ENCODE data around the gene APOL2. TPM values are rescaled to one million over a fixed set of nuclear protein-coding genes. Genes with fewer than 3 reads are reported as not detected.
"Not testable (repeated sequence)": the region's sequence is repeated elsewhere in the genome, so short reads cannot be mapped to it uniquely, and the experiment has no call there.

APOL2 gene
- total RNA-seq, 1 donor from 2014 or later = 60.9 TPM

GRCh38 chr22:36244522-36245391 is 5.4 kb upstream of the APOL2 start:
- DNase-seq (ENCODE audit: low read depth, low spot score) = no peak

- DNase-seq (ENCODE audit: low read depth, low spot score) = no peak
These were observed 4.7 kb upstream of the APOL2 start for GRCh38 chr22:36243986-36244385.

GRCh38 chr22:36239150-36239400 is 252 bp downstream of the APOL2 start:
- no peak for DNase-seq (ENCODE audit: low read depth, low spot score)

GRCh38 chr22:36238373-36239149 is 766 bp downstream of the APOL2 start:
- DNase-seq (ENCODE audit: low read depth, low spot score) = no peak

- DNase-seq (ENCODE audit: low read depth, low spot score) = no peak
These were observed 1.6 kb downstream of the APOL2 start for GRCh38 chr22:36237462-36238372.

- no peak for DNase-seq (ENCODE audit: low read depth, low spot score)
These were observed 2.7 kb downstream of the APOL2 start for GRCh38 chr22:36236388-36237319.

GRCh38 chr22:36235585-36235984 is 3.7 kb downstream of the APOL2 start:
- DNase-seq (ENCODE audit: low read depth, low spot score) = no peak

- DNase-seq (ENCODE audit: low read depth, low spot score) = no peak
These were observed 4.4 kb downstream of the APOL2 start for GRCh38 chr22:36234919-36235318.

GRCh38 chr22:36234213-36234612 is 5.1 kb downstream of the APOL2 start:
- DNase-seq (ENCODE audit: low read depth, low spot score) = no peak

- no peak for DNase-seq (ENCODE audit: low read depth, low spot score)
These were observed 5.5 kb downstream of the APOL2 start for GRCh38 chr22:36233796-36234195.

GRCh38 chr22:36232715-36233401 is 6.5 kb downstream of the APOL2 start:
- no peak for DNase-seq (ENCODE audit: low read depth, low spot score)

- DNase-seq (ENCODE audit: low read depth, low spot score) = not testable (repeated sequence)
These were observed 8.3 kb downstream of the APOL2 start for GRCh38 chr22:36231051-36231450.

- DNase-seq (ENCODE audit: low read depth, low spot score) = not testable (repeated sequence)
These were observed 9.7 kb downstream of the APOL2 start for GRCh38 chr22:36229649-36230048.

GRCh38 chr22:36228944-36229343 is 10.4 kb downstream of the APOL2 start:
- DNase-seq (ENCODE audit: low read depth, low spot score) = no peak

- DNase-seq (ENCODE audit: low read depth, low spot score) = not testable (repeated sequence)
These were observed 11.0 kb downstream of the APOL2 start for GRCh38 chr22:36228369-36228768.

GRCh38 chr22:36227806-36228205 is 11.5 kb downstream of the APOL2 start:
- no peak for DNase-seq (ENCODE audit: low read depth, low spot score)

- no peak for DNase-seq (ENCODE audit: low read depth, low spot score)
These were observed 11.9 kb downstream of the APOL2 start for GRCh38 chr22:36227396-36227795.

- no peak for DNase-seq (ENCODE audit: low read depth, low spot score)
These were observed 13.1 kb downstream of the APOL2 start for GRCh38 chr22:36226189-36226588.

GRCh38 chr22:36225333-36225922 is 13.9 kb downstream of the APOL2 start:
- DNase-seq (ENCODE audit: low read depth, low spot score) = no peak

- DNase-seq (ENCODE audit: low read depth, low spot score) = no peak
These were observed 15.1 kb downstream of the APOL2 start for GRCh38 chr22:36224245-36224644.
